Calu3 (cell line): Measurements from ENCODE around the gene MBD5. TPM values are rescaled to one million over a fixed set of nuclear protein-coding genes. Genes with fewer than 3 reads are reported as not detected.
"Not testable (repeated sequence)": the region's sequence is repeated elsewhere in the genome, so short reads cannot be mapped to it uniquely, and the experiment has no call there.

ENCODE experiments used
- BruUV-seq: library from RNA; stranded (reverse); fragments of 400-500 nt; replicated peaks from 2 replicates; lab custom pipeline; 2021; lab: Mats Ljungman, UMichigan
- CTCF ChIA-PET: fragments of 300-600 bp; sonication (Branson Sonifier 250); formaldehyde crosslinking; loops from one replicate; lab custom pipeline; 2022; ENCODE audit warnings: antibody characterized with exemption; lab: Charles Lee
- DNase-seq: peaks from one replicate; pipeline ENCODE4 v3.0.0; 2022
- H3K27ac Mint-ChIP-seq: one replicate; pipeline ENCODE4 v1.8.0; 2022; ENCODE audit warnings: mixed read lengths; ENCODE audit not compliant: unreplicated experiment
- H3K27me3 Mint-ChIP-seq: one replicate; pipeline ENCODE4 v1.8.0; 2022; ENCODE audit warnings: mixed read lengths; ENCODE audit not compliant: unreplicated experiment
- H3K36me3 Mint-ChIP-seq: one replicate; pipeline ENCODE4 v1.8.0; 2022; ENCODE audit warnings: mild to moderate bottlenecking, moderate library complexity, mixed read lengths; ENCODE audit not compliant: insufficient read depth, unreplicated experiment
- H3K4me1 Mint-ChIP-seq: one replicate; pipeline ENCODE4 v1.8.0; 2022; ENCODE audit warnings: mild to moderate bottlenecking, low read depth, mixed read lengths; ENCODE audit not compliant: unreplicated experiment
- H3K4me3 Mint-ChIP-seq: one replicate; pipeline ENCODE4 v1.8.0; 2022; ENCODE audit warnings: mild to moderate bottlenecking, low read depth, moderate library complexity, mixed read lengths; ENCODE audit not compliant: unreplicated experiment
- H3K9me3 Mint-ChIP-seq: one replicate; pipeline ENCODE4 v1.8.0; 2022; ENCODE audit warnings: low read depth, mixed read lengths; ENCODE audit not compliant: unreplicated experiment
- intact Hi-C: fragments of 100-400 bp; cut with micrococcal nuclease; formaldehyde crosslinking; loops from one replicate; pipeline ENCODE4 v1.10.0; 2022; ENCODE audit not compliant: unreplicated experiment
- total RNA-seq: library from RNA; stranded (reverse); gene quantifications from 2 replicates; pipeline ENCODE4 v1.2.3, GENCODE V29; 2022
- TF ChIP-seq, protein P1 (sequence below): fragments of 200-600 bp; IDR thresholded peaks from one replicate; pipeline ENCODE4 v1.8.0; 2022; ENCODE audit warnings: antibody characterized with exemption; ENCODE audit not compliant: unreplicated experiment

The MBD5 gene
- total RNA-seq, 1 experiment from 2014 or later = 36.4 TPM

- Mint-ChIP-seq H3K27ac (peak overlapping the region; percentile 74), H3K36me3 (peaks cover 5% of the 10 kb centered on the region)
- CTCF ChIA-PET = no interaction called here
Measured at GRCh38 chr2:148007219-148007900, 13.5 kb upstream of the MBD5 start.

DNA sequence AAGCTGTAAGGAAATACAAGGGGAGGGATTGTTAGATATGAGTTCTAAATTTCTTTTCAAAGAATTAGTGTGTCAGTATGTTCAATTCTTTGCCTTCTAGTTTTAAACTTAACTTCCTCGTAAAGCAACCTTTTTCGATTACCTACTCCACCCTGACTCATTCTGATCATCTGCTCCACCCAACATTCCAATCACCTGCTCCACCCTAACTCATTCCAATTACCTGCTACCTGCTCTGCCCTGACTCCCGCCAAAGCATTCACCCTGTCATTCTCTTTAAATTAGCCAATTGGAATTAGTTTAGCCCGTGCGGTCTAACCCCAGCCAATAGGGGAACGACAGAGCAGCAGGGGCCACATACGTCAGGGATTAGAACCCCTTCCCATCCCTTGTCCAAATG is 12.5 kb upstream of the MBD5 start:
- H3K27me3 Mint-ChIP-seq, BruUV-seq, H3K9me3 Mint-ChIP-seq, intact Hi-C loops, H3K36me3 Mint-ChIP-seq: not testable (repeated sequence)
- Mint-ChIP-seq H3K4me1 (peaks cover 41% of the 10 kb centered on the region), H3K27ac (peak overlapping the region; percentile 74), H3K4me3 (peak overlapping the region; percentile 54)
- CTCF ChIA-PET = interaction anchor here (0.6 kb wide), 1 partner anchor 197 kb away, joined by 3 read pairs; no protein-coding TSS in a partner anchor
- DNase-seq = peak; percentile 61

More at GRCh38 chr2:148007219-148007900, 13.5 kb upstream of the MBD5 start:
- no peaks in the 10 kb centered on the region for H3K27me3 Mint-ChIP-seq
- TF ChIP-seq, protein P1, sequence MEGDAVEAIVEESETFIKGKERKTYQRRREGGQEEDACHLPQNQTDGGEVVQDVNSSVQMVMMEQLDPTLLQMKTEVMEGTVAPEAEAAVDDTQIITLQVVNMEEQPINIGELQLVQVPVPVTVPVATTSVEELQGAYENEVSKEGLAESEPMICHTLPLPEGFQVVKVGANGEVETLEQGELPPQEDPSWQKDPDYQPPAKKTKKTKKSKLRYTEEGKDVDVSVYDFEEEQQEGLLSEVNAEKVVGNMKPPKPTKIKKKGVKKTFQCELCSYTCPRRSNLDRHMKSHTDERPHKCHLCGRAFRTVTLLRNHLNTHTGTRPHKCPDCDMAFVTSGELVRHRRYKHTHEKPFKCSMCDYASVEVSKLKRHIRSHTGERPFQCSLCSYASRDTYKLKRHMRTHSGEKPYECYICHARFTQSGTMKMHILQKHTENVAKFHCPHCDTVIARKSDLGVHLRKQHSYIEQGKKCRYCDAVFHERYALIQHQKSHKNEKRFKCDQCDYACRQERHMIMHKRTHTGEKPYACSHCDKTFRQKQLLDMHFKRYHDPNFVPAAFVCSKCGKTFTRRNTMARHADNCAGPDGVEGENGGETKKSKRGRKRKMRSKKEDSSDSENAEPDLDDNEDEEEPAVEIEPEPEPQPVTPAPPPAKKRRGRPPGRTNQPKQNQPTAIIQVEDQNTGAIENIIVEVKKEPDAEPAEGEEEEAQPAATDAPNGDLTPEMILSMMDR = no peak
- H3K4me3 Mint-ChIP-seq = no peak overlapping the region
- DNase-seq = no peak
- peaks cover 34% of the 10 kb centered on the region for H3K4me1 Mint-ChIP-seq
- no TSS peak for BruUV-seq
- intact Hi-C loops = no loop called here
- H3K9me3 Mint-ChIP-seq = peaks cover 7% of the 10 kb centered on the region

DNA sequence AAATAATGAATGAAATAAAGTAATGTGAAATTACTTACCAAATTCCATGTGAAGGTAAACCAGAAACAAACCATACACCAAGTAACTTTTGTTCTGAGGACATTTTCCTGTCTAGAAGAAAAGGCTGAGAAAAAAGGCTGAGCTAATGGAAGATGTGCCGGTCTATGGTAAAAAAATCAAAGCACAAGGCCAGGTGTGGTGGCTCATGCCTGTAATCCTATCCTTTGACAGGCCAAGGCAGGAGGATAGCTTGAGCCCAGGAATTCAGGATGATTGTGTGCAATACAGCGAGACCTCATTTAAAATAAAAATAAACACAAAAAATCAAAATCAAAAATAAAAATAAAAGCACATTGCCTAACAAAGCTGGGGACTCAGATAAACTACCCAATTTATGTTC is 7.0 kb upstream of the MBD5 start:
- CTCF ChIA-PET = no interaction called here
- Mint-ChIP-seq H3K36me3 (peaks cover 3% of the 10 kb centered on the region), H3K27me3 (no peaks in the 10 kb centered on the region), H3K4me3 (no peak overlapping the region), H3K4me1 (peaks cover 39% of the 10 kb centered on the region), H3K9me3 (peaks cover 3% of the 10 kb centered on the region), H3K27ac (no peak overlapping the region)
- no TSS peak for BruUV-seq
- TF ChIP-seq, protein P1 = no peak
- no peak for DNase-seq
- intact Hi-C loops = no loop called here

DNA sequence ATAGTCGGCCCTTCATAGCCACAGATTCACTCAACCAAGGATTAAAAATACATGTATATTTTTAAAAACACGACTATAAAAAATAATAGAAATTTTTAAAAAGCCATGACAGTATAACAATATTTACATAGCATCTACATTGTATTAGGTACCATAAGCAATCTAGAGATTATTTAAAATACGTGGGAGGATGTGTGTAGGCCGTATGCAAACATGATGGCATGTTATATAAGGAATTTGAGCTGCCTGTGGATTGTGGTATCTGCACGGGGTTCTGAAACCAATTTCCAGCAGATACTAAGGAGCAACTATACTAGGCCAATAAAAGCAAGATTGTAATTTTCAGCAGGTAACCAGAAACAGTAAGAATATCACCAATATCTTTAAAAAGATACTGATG is 6.3 kb upstream of the MBD5 start:
- Mint-ChIP-seq H3K27ac (no peak overlapping the region), H3K4me3 (no peak overlapping the region), H3K9me3 (peaks cover 1% of the 10 kb centered on the region), H3K27me3 (no peaks in the 10 kb centered on the region), H3K4me1 (peaks cover 32% of the 10 kb centered on the region), H3K36me3 (peaks cover 10% of the 10 kb centered on the region)
- TF ChIP-seq, protein P1 = no peak
- CTCF ChIA-PET = no interaction called here
- no TSS peak for BruUV-seq
- intact Hi-C loops = no loop called here
- DNase-seq = no peak
